GM19238 (cell line): Measurements from ENCODE around the gene IL20RB.
"Not testable (repeated sequence)": the region's sequence is repeated elsewhere in the genome, so short reads cannot be mapped to it uniquely, and the experiment has no call there.

Experiments used
- DNase-seq: peaks from one replicate; pipeline ENCODE4 v3.0.0; 2011; ENCODE audit warnings: low spot score; ENCODE audit not compliant: insufficient read length

The IL20RB gene

GRCh38 chr3:136943436-136943835, 14.3 kb upstream of the IL20RB start:
- DNase-seq = no peak

- DNase-seq = no peak
Observed at GRCh38 chr3:136946978-136947377, 10.8 kb upstream of the IL20RB start.

GRCh38 chr3:136947477-136947876, 10.3 kb upstream of the IL20RB start:
- no peak for DNase-seq

- DNase-seq = no peak
Observed at GRCh38 chr3:136949146-136949545, 8.6 kb upstream of the IL20RB start.

GRCh38 chr3:136949708-136950107, 8.1 kb upstream of the IL20RB start:
- DNase-seq = no peak

- DNase-seq = no peak
Observed at GRCh38 chr3:136950623-136951022, 7.2 kb upstream of the IL20RB start.

GRCh38 chr3:136952292-136952691, 5.5 kb upstream of the IL20RB start:
- no peak for DNase-seq

- no peak for DNase-seq
Observed at GRCh38 chr3:136954251-136954650, 3.5 kb upstream of the IL20RB start.

GRCh38 chr3:136954980-136955780, 2.6 kb upstream of the IL20RB start:
- DNase-seq = no peak

GRCh38 chr3:136955813-136956212, 2.0 kb upstream of the IL20RB start:
- DNase-seq = no peak

GRCh38 chr3:136956971-136957370, 812 bp upstream of the IL20RB start:
- no peak for DNase-seq

- no peak for DNase-seq
Observed at GRCh38 chr3:136958939-136959338, 1.2 kb downstream of the IL20RB start.

GRCh38 chr3:136959599-136959998, 1.8 kb downstream of the IL20RB start:
- DNase-seq = no peak

- no peak for DNase-seq
Observed at GRCh38 chr3:136960838-136961836, 3.4 kb downstream of the IL20RB start.

- no peak for DNase-seq
Observed at GRCh38 chr3:136962927-136963326, 5.1 kb downstream of the IL20RB start.

GRCh38 chr3:136969539-136969938, 11.8 kb downstream of the IL20RB start:
- DNase-seq = not testable (repeated sequence)

- no peak for DNase-seq
Observed at GRCh38 chr3:136973352-136973751, 15.6 kb downstream of the IL20RB start.

GRCh38 chr3:136974670-136975069, 16.9 kb downstream of the IL20RB start:
- no peak for DNase-seq

- no peak for DNase-seq
Observed at GRCh38 chr3:136979204-136979603, 21.4 kb downstream of the IL20RB start.

GRCh38 chr3:136979684-136980083, 21.9 kb downstream of the IL20RB start:
- no peak for DNase-seq

- DNase-seq = no peak
Observed at GRCh38 chr3:136982033-136982432, 24.2 kb downstream of the IL20RB start.

GRCh38 chr3:136982520-136983138, 24.8 kb downstream of the IL20RB start:
- DNase-seq = no peak
